Measurements from ENCODE around the gene ANP32D.
"Not testable (repeated sequence)": the region's sequence is repeated elsewhere in the genome, so short reads cannot be mapped to it uniquely, and the experiment has no call there.

ANP32D gene

DNA sequence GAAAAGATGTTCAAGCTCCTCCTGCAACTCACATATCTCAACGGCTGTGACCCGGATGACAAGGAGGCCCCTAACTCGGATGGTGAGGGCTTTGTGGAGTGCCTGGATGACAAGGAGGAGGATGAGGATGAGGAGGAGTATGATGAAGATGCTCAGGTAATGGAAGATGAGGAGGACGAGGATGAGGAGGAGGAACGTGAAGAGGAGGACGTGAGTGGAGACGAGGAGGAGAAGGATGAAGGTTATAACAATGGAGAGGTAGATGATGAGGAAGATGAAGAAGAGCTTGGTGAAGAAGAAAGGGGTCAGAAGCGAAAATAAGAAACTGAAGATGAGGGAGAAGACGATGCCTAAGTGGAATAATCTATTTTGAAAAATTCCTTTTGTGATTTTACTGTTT lies 702 bp downstream of the ANP32D start:
- no peak for DNase-seq (ENCODE audit: low read depth)
- no peak overlapping the region for H3K4me3 ChIP-seq (ENCODE audit: low read depth, low read length)
- TF ChIP-seq MYC (IDR thresholded peaks at IDR 0.05; ENCODE audit: low read depth, low read length): no peak
- TF ChIP-seq, protein P1, sequence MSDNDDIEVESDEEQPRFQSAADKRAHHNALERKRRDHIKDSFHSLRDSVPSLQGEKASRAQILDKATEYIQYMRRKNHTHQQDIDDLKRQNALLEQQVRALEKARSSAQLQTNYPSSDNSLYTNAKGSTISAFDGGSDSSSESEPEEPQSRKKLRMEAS (IDR thresholded peaks at IDR 0.05; ENCODE audit: low read depth, low read length): no peak
- TF ChIP-seq POLR2A (IDR thresholded peaks at IDR 0.05; ENCODE audit: extremely low read depth, insufficient read length): no peak
- TF ChIP-seq CTCF (IDR thresholded peaks at IDR 0.05; ENCODE audit: low read depth, low read length): no peak

- H3K4me3 ChIP-seq (ENCODE audit: low read depth, low read length); DNase-seq (ENCODE audit: low read depth): not testable (repeated sequence)
Observed at GRCh38 chr12:48474497-48474896, 2.1 kb downstream of the ANP32D start.

DNA sequence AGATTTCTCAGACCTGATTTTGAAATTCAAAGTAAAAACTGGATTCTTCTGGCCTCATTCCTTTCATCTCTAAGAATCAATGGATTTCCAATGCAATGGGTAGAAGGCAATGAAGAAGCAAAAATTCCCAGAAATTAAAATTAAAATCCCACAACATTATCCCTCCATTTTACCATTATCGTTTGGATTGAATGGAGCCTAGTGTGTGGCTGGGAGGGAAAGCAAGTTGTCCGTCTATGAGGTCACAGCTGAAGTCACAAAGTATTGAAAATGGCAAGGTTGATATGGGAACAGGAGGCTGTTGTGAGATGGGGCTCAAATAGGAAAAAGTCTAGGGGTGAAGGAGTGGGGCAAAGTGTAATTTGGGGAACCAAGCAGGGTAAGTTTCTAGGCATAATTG lies 9.8 kb downstream of the ANP32D start, which contains the start of gene C12orf54:
Gene C12orf54 (plus strand): TSS at position 301 of the 400 bp plus-strand sequence. CDS start 799 bp downstream, outside the sequence.
- H3K4me3 ChIP-seq (ENCODE audit: low read depth, low read length): no peak within 1 kb of the TSS
- DNase-seq (ENCODE audit: low read depth): no peak
- TF ChIP-seq, protein P1 (IDR thresholded peaks at IDR 0.05; ENCODE audit: low read depth, low read length): no peak
- TF ChIP-seq CTCF (IDR thresholded peaks at IDR 0.05; ENCODE audit: low read depth, low read length) (no peak), MYC (IDR thresholded peaks at IDR 0.05; ENCODE audit: low read depth, low read length) (no peak), POLR2A (IDR thresholded peaks at IDR 0.05; ENCODE audit: extremely low read depth, insufficient read length) (no peak)

- TF ChIP-seq, protein P1 (IDR thresholded peaks at IDR 0.05; ENCODE audit: low read depth, low read length): no peak
- no peak for TF ChIP-seq MYC (IDR thresholded peaks at IDR 0.05; ENCODE audit: low read depth, low read length)
- no peak for TF ChIP-seq CTCF (IDR thresholded peaks at IDR 0.05; ENCODE audit: low read depth, low read length)
- TF ChIP-seq POLR2A (IDR thresholded peaks at IDR 0.05; ENCODE audit: extremely low read depth, insufficient read length): no peak
- H3K4me3 ChIP-seq (ENCODE audit: low read depth, low read length): no peak overlapping the region
- no peak for DNase-seq (ENCODE audit: low read depth)
Observed at GRCh38 chr12:48482930-48483329, 10.6 kb downstream of the ANP32D start.

- TF ChIP-seq MYC (IDR thresholded peaks at IDR 0.05; ENCODE audit: low read depth, low read length) (no peak), CTCF (IDR thresholded peaks at IDR 0.05; ENCODE audit: low read depth, low read length) (no peak), POLR2A (IDR thresholded peaks at IDR 0.05; ENCODE audit: extremely low read depth, insufficient read length) (no peak)
- TF ChIP-seq, protein P1 (IDR thresholded peaks at IDR 0.05; ENCODE audit: low read depth, low read length): no peak
- DNase-seq (ENCODE audit: low read depth): no peak
- H3K4me3 ChIP-seq (ENCODE audit: low read depth, low read length): no peak overlapping the region
Observed at GRCh38 chr12:48486261-48486660, 13.9 kb downstream of the ANP32D start.

DNA sequence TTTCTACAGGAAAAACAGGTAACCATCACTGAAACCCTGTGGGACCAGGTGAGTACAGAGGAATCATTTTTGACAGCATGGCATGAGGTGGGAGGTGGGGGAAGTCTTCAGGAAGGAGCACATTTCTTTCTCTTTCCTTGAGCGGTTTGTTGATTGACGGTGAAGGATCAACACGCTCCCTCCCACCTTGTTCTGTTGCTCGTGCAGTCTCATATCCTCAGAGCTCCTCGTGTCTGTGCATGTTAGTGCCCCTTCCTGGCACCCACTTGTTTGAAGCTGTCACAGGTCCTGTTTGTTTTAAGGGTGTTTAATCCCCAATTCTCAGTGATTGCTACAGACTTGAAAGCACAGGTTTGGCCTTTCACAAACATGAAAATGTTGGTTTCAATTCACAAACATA lies 14.3 kb downstream of the ANP32D start:
- DNase-seq (ENCODE audit: low read depth): no peak
- no peak overlapping the region for H3K4me3 ChIP-seq (ENCODE audit: low read depth, low read length)
- TF ChIP-seq CTCF (IDR thresholded peaks at IDR 0.05; ENCODE audit: low read depth, low read length): no peak
- no peak for TF ChIP-seq MYC (IDR thresholded peaks at IDR 0.05; ENCODE audit: low read depth, low read length)
